Neural cell (in vitro differentiated cells): ENCODE data around the gene PAPOLA. TPM values are rescaled to one million over a fixed set of nuclear protein-coding genes. Genes with fewer than 3 reads are reported as not detected.

Experiments
- H2AFZ ChIP-seq: fragments of 200-600, 300-800 bp; sonication (generic), shearing (Covaris generic); 2 replicates; pipeline ENCODE4 v1.6.0; 2014; ENCODE audit warnings: low read depth, mild to moderate bottlenecking, antibody characterized with exemption, low read length, moderate library complexity
- H3F3A ChIP-seq: fragments of 200-600 bp; shearing (Covaris generic); 2 replicates; pipeline ENCODE4 v1.6.1; 2016; ENCODE audit warnings: mild to moderate bottlenecking, moderate library complexity, mixed read lengths, antibody characterized with exemption, low read length; ENCODE audit not compliant: insufficient read depth, poor library complexity, severe bottlenecking
- H3K27ac ChIP-seq: fragments of 200-600, 300-800 bp; sonication (generic), shearing (Covaris generic); 2 replicates; pipeline ENCODE4 v1.5.1; 2014; ENCODE audit warnings: mild to moderate bottlenecking, low read length, moderate library complexity
- H3K27me3 ChIP-seq: fragments of 300-800, 200-600 bp; sonication (generic), shearing (Covaris generic); 2 replicates; pipeline ENCODE4 v1.6.0; 2014; ENCODE audit warnings: mild to moderate bottlenecking, low read depth, low read length, moderate library complexity; ENCODE audit not compliant: insufficient read depth
- H3K36me3 ChIP-seq: fragments of 300-800, 200-600 bp; sonication (generic), shearing (Covaris generic); 2 replicates; pipeline ENCODE4 v1.5.1; 2014; ENCODE audit warnings: mild to moderate bottlenecking, antibody characterized with exemption, low read length, moderate library complexity; ENCODE audit not compliant: insufficient read depth
- H3K4me2 ChIP-seq: fragments of 300-800, 200-600 bp; sonication (generic), shearing (Covaris generic); 2 replicates; pipeline ENCODE4 v1.6.0; 2014; ENCODE audit warnings: mild to moderate bottlenecking, low read length
- H3K4me3 ChIP-seq: fragments of 300-800, 200-600 bp; sonication (generic), shearing (Covaris generic); 2 replicates; pipeline ENCODE4 v1.5.1; 2014; ENCODE audit warnings: mild to moderate bottlenecking, low read length, moderate library complexity
- H3K79me2 ChIP-seq: fragments of 200-600 bp; shearing (Covaris generic); replicated peaks from 2 replicates; pipeline ENCODE4 v1.6.0; 2014; ENCODE audit warnings: mild to moderate bottlenecking, low read length, moderate library complexity; ENCODE audit not compliant: insufficient read depth
- H3K9ac ChIP-seq: fragments of 300-800, 200-600 bp; sonication (generic), shearing (Covaris generic); 2 replicates; pipeline ENCODE4 v1.6.1; 2016; ENCODE audit warnings: mild to moderate bottlenecking, low read length, mixed read lengths
- H3K9me2 ChIP-seq: fragments of 200-600 bp; shearing (Covaris generic); 2 replicates; pipeline ENCODE4 v1.6.1; 2016; ENCODE audit warnings: mild to moderate bottlenecking, low read length, mixed read lengths; ENCODE audit not compliant: insufficient read depth
- H3K9me3 ChIP-seq: fragments of 200-600, 300-800 bp; sonication (generic), shearing (Covaris generic); 2 replicates; pipeline ENCODE4 v1.6.1; 2016; ENCODE audit warnings: mild to moderate bottlenecking, mixed run types, low read length, moderate library complexity, mixed read lengths
- H4K20me1 ChIP-seq: fragments of 200-600 bp; shearing (Covaris generic); 2 replicates; pipeline ENCODE4 v1.6.1; 2016; ENCODE audit warnings: mild to moderate bottlenecking, mixed run types; ENCODE audit not compliant: insufficient read depth
- CTCF ChIP-seq: fragments of 450-650 bp; IDR thresholded peaks from 2 replicates; pipeline ENCODE4 v1.5.1; 2014; ENCODE audit warnings: antibody characterized with exemption, mild to moderate bottlenecking, moderate library complexity; ENCODE audit not compliant: poor library complexity, severe bottlenecking
- EP300 ChIP-seq: fragments of 450-650 bp; conservative IDR thresholded peaks from 2 replicates; pipeline ENCODE4 v1.6.1; 2014; ENCODE audit warnings: antibody characterized with exemption, mild to moderate bottlenecking, moderate library complexity; ENCODE audit not compliant: poor library complexity, severe bottlenecking
- EZH2 ChIP-seq: fragments of 200-600, 300-800 bp; shearing (Covaris generic), sonication (generic); IDR thresholded peaks from 2 replicates; pipeline ENCODE4 v1.6.1; 2014; ENCODE audit warnings: antibody characterized with exemption, low read length, borderline replicate concordance, mild to moderate bottlenecking; ENCODE audit not compliant: insufficient read depth, poor library complexity, severe bottlenecking
- MXI1 ChIP-seq: fragments of 450-650 bp; conservative IDR thresholded peaks from 2 replicates; pipeline ENCODE4 v1.6.1; 2014; ENCODE audit warnings: antibody characterized with exemption, mild to moderate bottlenecking; ENCODE audit not compliant: poor library complexity, severe bottlenecking
- POLR2AphosphoS5 ChIP-seq: IDR thresholded peaks from 2 replicates; pipeline ENCODE4 v1.6.1; 2012
- RAD21 ChIP-seq: fragments of 450-650 bp; conservative IDR thresholded peaks from 2 replicates; pipeline ENCODE4 v1.6.1; 2014; ENCODE audit warnings: antibody characterized with exemption, mild to moderate bottlenecking, moderate library complexity
- REST ChIP-seq: IDR thresholded peaks from 2 replicates; pipeline ENCODE4 v1.6.1; 2012; ENCODE audit warnings: borderline replicate concordance
- SMC3 ChIP-seq: fragments of 450-650 bp; conservative IDR thresholded peaks from 2 replicates; pipeline ENCODE4 v1.6.1; 2014; ENCODE audit warnings: antibody characterized with exemption, mild to moderate bottlenecking, moderate library complexity; ENCODE audit not compliant: poor library complexity
- TAF1 ChIP-seq: IDR thresholded peaks from 2 replicates; pipeline ENCODE4 v1.6.1; 2012; ENCODE audit warnings: low read depth
- polyA plus RNA-seq: library from polyadenylated mRNA; depleted of rRNA; stranded (reverse); fragments of >200 nt; gene quantifications from 2 replicates; pipeline ENCODE4 v1.2.3, GENCODE V29; 2014

Gene PAPOLA
- polyA plus RNA-seq, 1 donor from 2014 or later: 150 TPM

DNA sequence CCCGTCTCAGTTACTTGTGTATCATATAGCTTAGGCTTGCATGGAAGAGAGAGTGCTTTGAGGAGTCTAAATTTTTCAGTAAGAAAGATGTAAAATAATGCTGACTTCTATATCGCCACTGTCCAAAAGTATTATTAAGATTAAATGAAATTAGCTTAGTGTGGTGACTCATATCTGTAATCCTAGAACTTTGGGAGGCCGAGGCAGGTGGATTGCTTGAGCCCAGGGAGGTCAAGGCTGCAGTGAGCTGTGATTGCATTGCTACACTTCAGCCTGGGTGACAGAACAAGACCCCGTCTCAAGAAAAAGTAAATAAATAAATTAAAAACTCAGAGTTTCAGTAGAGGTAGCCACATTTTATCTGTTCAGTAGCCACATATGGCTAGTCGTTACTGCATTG lies 23.3 kb downstream of the PAPOLA start:
- Histone ChIP-seq H2AFZ (no peak overlapping the region), H3K9ac (no peak overlapping the region), H3K27ac (no peak overlapping the region), H3K36me3 (peaks cover 12% of the 10 kb centered on the region), H3K4me3 (no peak overlapping the region), H3K9me2 (no peaks in the 10 kb centered on the region), H3F3A (no peaks in the 10 kb centered on the region), H4K20me1 (no peaks in the 10 kb centered on the region), H3K9me3 (no peaks in the 10 kb centered on the region), H3K79me2 (peaks cover 12% of the 10 kb centered on the region), H3K4me2 (no peak overlapping the region), H3K27me3 (no peaks in the 10 kb centered on the region)
- TF ChIP-seq CTCF: no peak
- TF ChIP-seq MXI1: no peak

DNA sequence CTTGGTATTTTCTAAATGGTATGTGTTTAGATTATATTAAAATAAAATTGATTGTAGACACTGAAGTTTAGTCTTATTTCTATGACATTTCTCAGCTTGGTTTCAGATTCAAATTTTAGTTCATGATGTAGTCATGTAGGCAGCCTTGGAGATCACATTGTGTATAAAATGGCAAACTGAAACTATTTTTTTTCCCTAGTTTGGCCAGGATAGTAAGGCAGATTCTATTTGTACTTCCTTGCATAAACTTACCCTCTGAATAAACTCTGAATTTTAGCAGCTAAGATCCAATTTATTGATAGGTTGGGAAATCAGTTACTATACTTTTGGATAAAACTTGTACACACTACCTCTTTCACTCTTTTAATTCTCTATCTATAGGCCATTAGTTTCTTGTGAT lies 30.4 kb downstream of the PAPOLA start:
- Histone ChIP-seq H3K9me3 (no peaks in the 10 kb centered on the region), H3K27me3 (no peaks in the 10 kb centered on the region), H3K9me2 (no peaks in the 10 kb centered on the region), H3K4me2 (no peak overlapping the region), H4K20me1 (no peaks in the 10 kb centered on the region), H3F3A (no peaks in the 10 kb centered on the region), H3K4me3 (no peak overlapping the region), H3K27ac (no peak overlapping the region), H2AFZ (no peak overlapping the region), H3K79me2 (no peaks in the 10 kb centered on the region), H3K9ac (no peak overlapping the region), H3K36me3 (peaks cover 9% of the 10 kb centered on the region)
- no peak for TF ChIP-seq POLR2AphosphoS5
- no peak for TF ChIP-seq REST
- no peak for TF ChIP-seq TAF1
- TF ChIP-seq EP300: no peak
- no peak for TF ChIP-seq RAD21
- no peak for TF ChIP-seq CTCF
- no peak for TF ChIP-seq MXI1
- no peak for TF ChIP-seq EZH2
- TF ChIP-seq SMC3: no peak
